Subcutaneous adipose tissue (tissue), 4 donors: Measurements from ENCODE around the gene JAG2. TPM values are rescaled to one million over a fixed set of nuclear protein-coding genes. Genes with fewer than 3 reads are reported as not detected.

Source experiments
- total RNA-seq, 4 donors: library from RNA; depleted of rRNA; stranded (reverse); fragments of >200 nt; gene quantifications; one replicate each; pipeline ENCODE4 v1.1.0, GENCODE V29; 2016
- TF ChIP-seq, protein P1 (sequence below): fragments of 450-650 bp; IDR thresholded peaks from one replicate; pipeline ENCODE4 v1.5.1; 2016; ENCODE audit warnings: low read depth, mild to moderate bottlenecking, control low read depth, antibody characterized with exemption, moderate library complexity

Gene JAG2
- total RNA-seq, 4 donors from 2014 or later, result 2.5 to 16.2 (median 4.9) TPM

- TF ChIP-seq, protein P1, sequence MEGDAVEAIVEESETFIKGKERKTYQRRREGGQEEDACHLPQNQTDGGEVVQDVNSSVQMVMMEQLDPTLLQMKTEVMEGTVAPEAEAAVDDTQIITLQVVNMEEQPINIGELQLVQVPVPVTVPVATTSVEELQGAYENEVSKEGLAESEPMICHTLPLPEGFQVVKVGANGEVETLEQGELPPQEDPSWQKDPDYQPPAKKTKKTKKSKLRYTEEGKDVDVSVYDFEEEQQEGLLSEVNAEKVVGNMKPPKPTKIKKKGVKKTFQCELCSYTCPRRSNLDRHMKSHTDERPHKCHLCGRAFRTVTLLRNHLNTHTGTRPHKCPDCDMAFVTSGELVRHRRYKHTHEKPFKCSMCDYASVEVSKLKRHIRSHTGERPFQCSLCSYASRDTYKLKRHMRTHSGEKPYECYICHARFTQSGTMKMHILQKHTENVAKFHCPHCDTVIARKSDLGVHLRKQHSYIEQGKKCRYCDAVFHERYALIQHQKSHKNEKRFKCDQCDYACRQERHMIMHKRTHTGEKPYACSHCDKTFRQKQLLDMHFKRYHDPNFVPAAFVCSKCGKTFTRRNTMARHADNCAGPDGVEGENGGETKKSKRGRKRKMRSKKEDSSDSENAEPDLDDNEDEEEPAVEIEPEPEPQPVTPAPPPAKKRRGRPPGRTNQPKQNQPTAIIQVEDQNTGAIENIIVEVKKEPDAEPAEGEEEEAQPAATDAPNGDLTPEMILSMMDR, result no peak
Measured at GRCh38 chr14:105118646-105119407, 49.7 kb downstream of the JAG2 start.

GRCh38 chr14:105117710-105118385 is 50.7 kb downstream of the JAG2 start:
- TF ChIP-seq, protein P1, result no peak

GRCh38 chr14:105117257-105117646 is 51.3 kb downstream of the JAG2 start:
- TF ChIP-seq, protein P1, result no peak

GRCh38 chr14:105116451-105117256 is 51.9 kb downstream of the JAG2 start:
- TF ChIP-seq, protein P1, result no peak

GRCh38 chr14:105108516-105108864 is 60.1 kb downstream of the JAG2 start:
- TF ChIP-seq, protein P1, result no peak

- TF ChIP-seq, protein P1, result no peak
Measured at GRCh38 chr14:105107781-105108515, 60.6 kb downstream of the JAG2 start.
